Activated CD4-positive, CD25-positive, alpha-beta regulatory T cell (primary cell): Measurements from ENCODE around the gene KIF19.

ENCODE experiments used
- DNase-seq, 4 experiments: peaks; one replicate each; lab custom pipeline; 2025; lab: John Stamatoyannopoulos, UW

KIF19 gene

GRCh38 chr17:74362810-74363498 lies 36.9 kb downstream of the KIF19 start:
- DNase-seq, result no peak

- DNase-seq, result no peak
Observed at GRCh38 chr17:74367206-74367605, 41.2 kb downstream of the KIF19 start, which contains the start of gene GPR142. Gene GPR142 (plus strand): TSS chr17:74367506. CDS start chr17:74369541, 2,035 bp downstream.

GRCh38 chr17:74368341-74369081 lies 42.5 kb downstream of the KIF19 start:
- peak; percentile 35 to 60 (median 52) for DNase-seq

GRCh38 chr17:74369221-74369620 lies 43.2 kb downstream of the KIF19 start:
- DNase-seq, result peak in 1 of 4 experiments; percentile 19

- DNase-seq, result no peak
Observed at GRCh38 chr17:74369665-74370490, 43.9 kb downstream of the KIF19 start.

- no peak for DNase-seq
Observed at GRCh38 chr17:74371653-74372147, 45.7 kb downstream of the KIF19 start.

- DNase-seq, result no peak
Observed at GRCh38 chr17:74372426-74372825, 46.4 kb downstream of the KIF19 start.

- DNase-seq, result no peak
Observed at GRCh38 chr17:74373838-74374606, 48.0 kb downstream of the KIF19 start.

GRCh38 chr17:74374858-74375257 lies 48.8 kb downstream of the KIF19 start:
- DNase-seq, result no peak

- DNase-seq, result peak; percentile 64 to 84 (median 70)
Observed at GRCh38 chr17:74379495-74380085, 53.6 kb downstream of the KIF19 start.

- DNase-seq, result no peak
Observed at GRCh38 chr17:74380086-74380958, 54.3 kb downstream of the KIF19 start.

GRCh38 chr17:74380959-74381808 lies 55.2 kb downstream of the KIF19 start:
- no peak for DNase-seq

GRCh38 chr17:74383141-74383540 lies 57.1 kb downstream of the KIF19 start:
- DNase-seq, result no peak

- no peak for DNase-seq
Observed at GRCh38 chr17:74385201-74385600, 59.2 kb downstream of the KIF19 start.

GRCh38 chr17:74386386-74386785 lies 60.4 kb downstream of the KIF19 start:
- DNase-seq, result no peak

- no peak for DNase-seq
Observed at GRCh38 chr17:74387365-74388218, 61.6 kb downstream of the KIF19 start.

- DNase-seq, result no peak
Observed at GRCh38 chr17:74389084-74389753, 63.2 kb downstream of the KIF19 start.
